Motor neuron (in vitro differentiated cells): ENCODE data around the gene AGPAT2. TPM values are rescaled to one million over a fixed set of nuclear protein-coding genes. Genes with fewer than 3 reads are reported as not detected.

Source experiments
- ATAC-seq, 8 experiments: fragments of 200-7000 bp; cut with Tn5 transposase; replicated peaks in 6 of 8; 2 replicates each; pipeline ENCODE4 v1.8.0; 2021; ENCODE audit warnings: mild to moderate bottlenecking in 8 of 8, moderate library complexity in 8 of 8
- H3K27ac ChIP-seq, 2 donors: fragments of 250-450 bp; sonication (Bioruptor Pico); 2 replicates each; pipeline ENCODE4 v1.9.0; 2021; ENCODE audit warnings: antibody characterized with exemption in 2 of 2, mild to moderate bottlenecking in 2 of 2, moderate library complexity in 1 of 2
- H3K4me1 ChIP-seq, 2 donors: fragments of 250-450 bp; sonication (Bioruptor Pico); replicated peaks in 1 of 2; 2 replicates each; pipeline ENCODE4 v1.6.1; 2021; ENCODE audit warnings: antibody characterized with exemption in 2 of 2, mild to moderate bottlenecking in 2 of 2, moderate library complexity in 1 of 2
- H3K4me3 ChIP-seq, 5 donors: fragments of 250-450 bp; sonication (Bioruptor Pico); 2 replicates each; pipeline ENCODE4 v1.9.0; 2021; ENCODE audit warnings: antibody characterized with exemption in 5 of 5, mild to moderate bottlenecking in 5 of 5, moderate library complexity in 4 of 5
- WGBS, 10 experiments: fragments of 450-650 bp; shearing (Covaris generic); methylation state at CpG; one replicate each; pipeline ENCODE4 v1.0.0; 2022; 5-methylcytosine and 5-hydroxymethylcytosine counted together
- in situ Hi-C, 9 experiments: fragments of 400-800 bp; cut with MboI; loops; one replicate each; pipeline ENCODE4 v1.15.0; 2021; ENCODE audit warnings: low sequenced_read_pairs in 9 of 9, low pct_unique_long_range_greater_than_20kb in 2 of 9; ENCODE audit not compliant: unreplicated experiment in 9 of 9
- total RNA-seq, 8 experiments: library from RNA; unstranded; fragments of 300-600 nt; gene quantifications; 2 replicates each; pipeline versions ENCODE4 v1.2.3 to v1.2.4, GENCODE V29; 2022

AGPAT2 gene
- total RNA-seq, 8 experiments from 2014 or later, result 1.5 to 19.7 (median 4.6) TPM

DNA sequence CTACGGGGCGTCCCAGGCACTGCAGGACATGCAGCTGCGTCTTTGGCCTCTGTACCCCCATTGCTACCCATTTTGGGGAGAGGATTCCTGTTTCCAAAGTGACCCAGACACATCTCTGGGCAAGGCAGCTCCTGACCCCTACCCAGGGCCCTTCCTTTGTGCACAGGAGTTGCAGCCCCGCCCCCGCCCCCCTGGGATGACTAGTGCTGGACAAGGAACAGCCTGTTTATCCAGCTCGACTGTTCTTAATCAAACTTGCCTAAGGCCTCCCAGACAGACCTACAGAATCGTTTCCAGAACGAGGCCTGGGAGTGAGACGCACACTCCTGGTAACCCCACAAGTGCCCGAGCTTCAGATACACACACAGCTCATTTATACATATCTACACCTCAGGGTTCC, 38.4 kb upstream of the AGPAT2 start:
- in situ Hi-C loops, result no loop called here
- Histone ChIP-seq H3K4me1 (peaks cover 26 to 28% of the 10 kb centered on the region in 2 donors), H3K27ac (no peak overlapping the region), H3K4me3 (no peak overlapping the region)
- 71 to 100% (median 87%) methylated on average over 3 to 7 of the region's 10 CpGs; no CpG with 5 or more reads in 7 of the 10 experiments for WGBS, 10 experiments
- ATAC-seq, result no peak

DNA sequence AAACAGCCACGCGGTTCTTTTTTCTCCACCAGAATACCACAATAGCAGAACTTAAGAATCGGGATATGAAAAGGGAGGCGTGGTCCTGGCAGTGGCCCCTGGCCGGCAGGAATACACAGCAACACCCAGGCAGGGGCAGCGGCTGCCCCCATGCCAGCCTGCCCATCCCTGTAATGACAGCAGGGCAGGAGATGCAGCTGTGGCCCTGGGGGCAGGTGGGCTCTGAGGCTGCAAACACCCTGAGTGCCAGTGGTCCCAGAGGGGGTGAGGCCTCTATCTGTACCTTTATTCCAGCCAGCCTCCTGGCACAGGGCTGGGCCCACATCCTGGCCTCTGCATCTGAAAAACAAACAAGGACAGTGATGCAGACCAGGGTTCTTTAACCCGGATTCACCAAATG, 37.5 kb upstream of the AGPAT2 start:
- no peak for ATAC-seq
- Histone ChIP-seq H3K4me3 (no peak overlapping the region), H3K27ac (no peak overlapping the region), H3K4me1 (peaks cover 30 to 33% of the 10 kb centered on the region in 2 donors)
- WGBS, 10 experiments, result 47 to 100% (median 80%) methylated on average over 1 to 4 of the region's 7 CpGs; no CpG with 5 or more reads in 3 of the 10 experiments
- in situ Hi-C loops, result no loop called here

DNA sequence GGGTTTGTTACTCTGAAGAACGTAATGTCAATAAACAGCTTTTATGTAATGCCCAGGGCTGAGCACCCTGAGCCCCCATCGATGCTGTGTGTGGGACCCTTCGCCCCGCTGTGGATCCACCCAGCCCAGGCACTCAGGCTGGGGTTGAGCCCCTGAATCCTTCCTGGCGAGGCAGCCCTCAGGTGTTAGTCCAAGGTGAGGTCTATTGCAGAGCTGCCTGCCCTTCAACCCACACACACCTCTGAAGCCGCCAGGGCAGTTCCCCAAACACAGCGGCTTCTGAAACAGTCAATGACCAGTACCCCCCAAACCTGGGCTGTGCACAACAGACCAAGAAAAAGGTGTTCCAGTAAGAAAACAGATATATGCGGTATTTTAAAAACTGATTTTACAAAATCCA, 36.7 kb upstream of the AGPAT2 start:
- in situ Hi-C loops, result no loop called here
- 92 to 100% (median 100%) methylated on average over 1 to 3 of the region's 8 CpGs; no CpG with 5 or more reads in 7 of the 10 experiments for WGBS, 10 experiments
- Histone ChIP-seq H3K4me1 (peaks cover 36 to 38% of the 10 kb centered on the region in 2 donors), H3K27ac (no peak overlapping the region), H3K4me3 (no peak overlapping the region)
- no peak for ATAC-seq

DNA sequence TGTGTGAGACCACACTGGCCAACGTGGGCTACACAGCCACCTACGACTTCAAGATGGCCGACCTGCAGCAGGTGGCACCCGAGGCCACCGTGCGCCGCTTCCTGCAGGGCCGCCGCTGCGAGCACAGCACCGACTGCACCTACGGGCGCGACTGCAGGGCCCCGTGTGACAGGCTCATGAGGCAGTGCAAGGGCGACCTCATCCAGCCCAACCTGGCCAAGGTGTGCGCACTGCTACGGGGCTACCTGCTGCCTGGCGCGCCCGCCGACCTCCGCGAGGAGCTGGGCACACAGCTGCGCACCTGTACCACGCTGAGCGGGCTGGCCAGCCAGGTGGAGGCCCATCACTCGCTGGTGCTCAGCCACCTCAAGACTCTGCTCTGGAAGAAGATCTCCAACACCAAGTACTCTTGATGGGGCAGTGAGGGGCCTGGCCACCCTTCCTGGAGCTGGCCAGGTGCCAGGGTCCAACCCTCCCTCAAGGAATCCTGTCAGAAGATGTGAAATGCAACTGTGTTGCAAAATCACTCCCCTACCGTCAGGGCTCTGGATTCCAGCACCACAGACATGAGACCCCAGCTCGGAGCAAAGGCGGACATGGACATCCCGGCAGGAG, 36.2 kb upstream of the AGPAT2 start:
- H3K4me3 ChIP-seq, result no peak overlapping the region
- in situ Hi-C loops, result no loop called here
- peaks cover 35 to 38% of the 10 kb centered on the region in 2 donors for H3K4me1 ChIP-seq
- 83 to 100% methylated on average over 2 to 8 of the region's 32 CpGs; no CpG with 5 or more reads in 8 of the 10 experiments for WGBS, 10 experiments
- ATAC-seq, result no peak
- no peak overlapping the region for H3K27ac ChIP-seq

DNA sequence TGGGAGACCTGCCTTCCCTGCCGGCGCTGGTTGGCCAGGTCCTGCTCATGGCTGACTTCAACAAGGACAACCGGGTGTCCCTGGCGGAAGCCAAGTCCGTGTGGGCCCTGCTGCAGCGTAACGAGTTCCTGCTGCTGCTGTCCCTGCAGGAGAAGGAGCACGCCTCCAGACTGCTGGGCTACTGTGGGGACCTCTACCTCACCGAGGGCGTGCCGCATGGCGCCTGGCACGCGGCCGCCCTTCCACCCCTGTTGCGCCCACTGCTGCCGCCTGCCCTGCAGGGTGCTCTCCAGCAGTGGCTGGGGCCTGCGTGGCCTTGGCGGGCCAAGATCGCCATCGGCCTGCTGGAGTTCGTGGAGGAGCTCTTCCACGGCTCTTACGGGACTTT, 35.7 kb upstream of the AGPAT2 start:
- no peak for ATAC-seq
- no peak overlapping the region for H3K27ac ChIP-seq
- H3K4me3 ChIP-seq, result no peak overlapping the region
- in situ Hi-C loops, result no loop called here
- WGBS, 10 experiments, result 77 to 82% methylated on average over 5 to 8 of the region's 24 CpGs; no CpG with 5 or more reads in 8 of the 10 experiments
- H3K4me1 ChIP-seq, result peaks cover 35 to 38% of the 10 kb centered on the region in 2 donors

DNA sequence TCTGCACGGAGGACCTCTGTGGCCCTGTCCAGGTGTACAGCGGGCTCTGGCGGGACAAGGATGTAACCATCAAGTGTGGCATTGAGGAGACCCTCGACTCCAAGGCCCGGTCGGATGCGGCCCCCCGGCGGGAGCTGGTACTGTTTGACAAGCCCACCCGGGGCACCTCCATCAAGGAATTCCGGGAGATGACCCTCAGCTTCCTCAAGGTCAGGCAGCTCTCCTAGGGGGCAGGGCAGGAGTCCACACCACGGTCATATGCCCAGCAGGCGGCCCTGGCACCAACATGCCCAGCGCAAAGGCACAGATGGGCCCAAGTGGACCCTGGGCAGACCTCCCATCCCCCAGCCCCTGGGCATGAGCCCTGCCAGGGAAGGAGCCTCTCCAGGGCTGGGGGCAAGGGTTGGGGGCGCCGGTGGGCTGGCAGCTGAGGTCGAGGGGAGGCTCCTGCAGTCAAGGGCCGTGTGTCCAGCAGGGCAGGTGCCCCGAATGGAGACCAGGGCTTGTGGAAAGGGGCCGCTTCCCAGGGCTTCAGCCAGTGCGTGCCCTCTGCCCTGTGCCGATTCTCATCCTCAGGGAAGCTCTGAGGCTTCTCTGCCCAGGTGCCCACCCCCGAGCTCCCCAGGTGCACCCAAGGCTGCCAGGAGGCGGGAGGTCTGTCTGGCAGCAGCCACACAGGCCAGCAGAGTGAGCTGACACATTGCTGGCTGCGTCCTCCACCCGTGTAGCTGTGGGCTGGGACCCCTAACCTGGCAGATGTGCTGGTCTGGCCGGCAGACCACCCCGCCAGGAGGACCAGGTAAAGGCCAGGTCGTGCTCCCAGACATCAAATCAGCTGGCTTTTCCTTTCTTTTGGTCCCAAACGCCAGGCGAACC, 35.1 kb upstream of the AGPAT2 start:
- Histone ChIP-seq H3K4me1 (peaks cover 35 to 38% of the 10 kb centered on the region in 2 donors), H3K4me3 (no peak overlapping the region), H3K27ac (no peak overlapping the region)
- WGBS, 10 experiments, result 67 to 100% (median 84%) methylated on average over 1 to 10 of the region's 31 CpGs; no CpG with 5 or more reads in 3 of the 10 experiments
- no peak for ATAC-seq
- in situ Hi-C loops, result no loop called here

DNA sequence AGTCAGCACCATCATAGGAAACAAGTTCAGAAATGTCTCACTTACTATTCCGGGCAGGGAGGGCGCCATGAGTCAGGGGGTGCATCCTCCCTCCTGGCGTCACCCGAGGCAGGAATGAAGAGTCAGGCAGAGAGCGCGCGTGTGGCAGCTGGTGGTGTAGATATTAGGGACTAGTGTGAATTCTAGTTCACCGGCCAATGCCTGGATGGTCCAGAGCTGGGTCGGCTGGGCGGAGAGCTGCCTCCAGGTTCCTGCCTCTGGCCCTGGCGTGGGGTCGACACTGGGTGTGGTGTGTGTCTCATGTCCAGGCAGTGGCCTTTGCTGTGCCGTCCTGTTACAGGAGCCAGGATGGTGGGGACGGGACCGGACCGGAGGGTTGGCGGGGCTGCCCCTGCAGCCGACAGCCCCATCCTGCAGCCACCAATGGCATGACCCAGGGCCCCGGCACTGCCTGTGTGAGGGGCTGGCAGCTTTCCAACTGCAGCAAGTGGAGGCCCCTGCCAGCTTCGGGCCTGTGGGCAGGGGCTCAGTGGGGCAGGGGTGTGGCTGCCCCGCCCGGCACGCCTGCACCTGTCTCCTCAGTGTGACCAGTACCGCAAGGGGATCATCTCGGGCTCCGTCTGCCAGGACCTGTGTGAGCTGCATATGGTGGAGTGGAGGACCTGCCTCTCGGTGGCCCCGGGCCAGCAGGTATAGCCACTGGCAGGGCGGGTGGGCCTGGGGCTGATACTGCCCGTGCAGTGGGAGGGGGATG, 34.3 kb upstream of the AGPAT2 start:
- peak in 3 of 8 experiments; percentile 10 to 55 (median 27) for ATAC-seq
- 0 to 87% (median 58%) methylated on average over 1 to 12 of the region's 30 CpGs; no CpG with 5 or more reads in 4 of the 10 experiments for WGBS, 10 experiments
- Histone ChIP-seq H3K4me1 (peaks cover 28 to 32% of the 10 kb centered on the region in 2 donors), H3K4me3 (no peak overlapping the region), H3K27ac (peak overlapping the region; percentile 28 to 73)
- in situ Hi-C loops, result no loop called here

DNA sequence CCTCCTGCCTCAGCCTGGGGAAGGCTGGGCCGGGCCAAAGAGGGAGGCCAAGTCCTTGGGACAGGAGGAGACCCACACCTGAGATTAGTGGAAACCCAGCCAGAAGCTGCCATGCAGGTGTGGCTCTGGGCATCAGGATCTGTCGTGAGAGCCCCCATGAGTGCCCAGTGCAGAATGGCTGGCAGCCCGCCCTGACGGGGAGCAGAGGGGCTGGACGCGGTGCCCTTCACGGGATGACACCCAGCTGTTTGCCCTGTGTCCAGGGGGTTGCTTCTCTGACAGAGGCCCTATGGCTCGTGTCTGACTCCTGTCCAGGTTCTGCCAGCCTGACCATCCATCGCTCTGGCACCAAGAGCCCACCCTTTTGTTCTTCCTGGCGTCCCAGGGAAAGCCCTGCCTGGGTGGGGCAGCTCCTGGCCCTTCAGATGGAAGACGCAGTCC, 33.7 kb upstream of the AGPAT2 start:
- H3K4me1 ChIP-seq, result peaks cover 22 to 26% of the 10 kb centered on the region in 2 donors
- H3K4me3 ChIP-seq, result peak overlapping the region in 2 of 5 donors; percentile 7 to 11
- WGBS, 10 experiments, result 69 to 70% methylated on average over 2 to 4 of the region's 11 CpGs; no CpG with 5 or more reads in 8 of the 10 experiments
- in situ Hi-C loops, result no loop called here
- H3K27ac ChIP-seq, result peak overlapping the region; percentile 28 to 73
- peak in 2 of 8 experiments; percentile 0 to 2 for ATAC-seq

DNA sequence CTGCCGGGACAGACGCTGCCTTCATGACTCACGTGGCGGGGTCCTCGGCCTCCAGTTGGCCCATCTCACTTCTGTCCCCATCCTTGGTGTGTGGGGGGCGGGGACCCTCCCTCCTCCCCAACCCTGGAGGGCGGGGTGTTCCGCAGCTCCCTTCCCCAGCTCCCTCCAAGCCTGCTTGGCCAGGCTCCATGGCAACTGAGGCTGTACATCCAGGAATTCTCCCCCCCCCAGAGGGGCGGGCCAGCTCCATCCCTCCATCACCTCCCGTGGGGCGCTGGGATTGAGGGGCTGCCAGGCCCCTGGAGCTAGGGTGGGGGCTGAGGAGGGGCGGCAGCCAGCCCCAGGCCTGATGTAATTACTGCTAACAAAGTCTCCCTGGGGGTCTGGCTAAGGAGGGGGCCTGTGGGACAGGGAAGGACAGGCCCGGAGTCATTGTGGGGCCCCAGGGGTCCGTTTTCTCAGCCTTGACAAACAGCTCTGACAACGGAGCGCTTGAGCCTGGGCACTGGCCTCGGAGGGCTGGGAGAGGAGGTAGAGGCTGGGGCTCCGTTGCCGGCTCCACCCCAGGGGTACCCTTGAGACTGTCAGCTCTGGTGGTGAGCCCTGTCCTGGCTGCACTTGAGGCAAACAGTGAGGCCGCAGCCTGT, 33.1 kb upstream of the AGPAT2 start:
- H3K4me3 ChIP-seq, result peak overlapping the region in 3 of 5 donors; percentile 2 to 11 (median 7)
- WGBS, 10 experiments, result no CpG with 5 or more reads among the region's 20 CpGs
- H3K27ac ChIP-seq, result peak overlapping the region; percentile 28 to 81
- in situ Hi-C loops, result no loop called here
- ATAC-seq, result peak; percentile 5 to 87 (median 82)
- H3K4me1 ChIP-seq, result peaks cover 20 to 24% of the 10 kb centered on the region in 2 donors

DNA sequence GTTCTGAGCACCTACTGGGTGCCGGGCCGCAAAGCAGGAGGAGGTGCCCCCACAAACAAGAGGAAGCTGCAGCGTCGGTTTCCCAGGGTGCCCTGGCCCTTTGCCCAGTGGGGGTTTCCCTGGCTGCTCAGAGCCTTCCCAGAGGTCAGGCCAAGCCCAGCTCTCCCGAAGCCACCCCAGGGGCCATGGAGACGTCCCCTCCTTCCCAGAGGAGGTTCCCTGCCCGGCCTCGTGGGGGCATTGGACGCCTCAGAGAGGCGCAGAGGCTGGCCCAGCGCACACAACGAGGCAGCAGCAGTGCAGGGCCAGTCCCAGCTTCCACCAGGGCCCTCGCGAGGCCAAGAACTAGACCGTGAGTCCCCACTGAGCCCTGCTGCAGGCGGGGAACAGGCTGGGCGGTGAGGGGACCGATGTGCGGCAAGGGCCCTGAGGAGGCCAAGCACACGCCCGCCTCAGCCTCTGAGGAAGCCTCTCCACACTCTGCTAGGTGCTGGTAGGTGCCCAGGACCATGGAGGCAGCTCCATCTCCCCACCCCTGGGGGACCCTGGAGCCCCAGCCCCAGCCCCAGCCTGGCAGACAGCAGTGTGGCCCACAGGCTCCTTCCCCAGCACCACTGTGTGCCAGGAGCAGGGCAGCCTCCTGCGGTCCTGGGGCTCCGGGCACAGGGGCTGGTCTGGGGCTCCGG, 32.1 kb upstream of the AGPAT2 start:
- in situ Hi-C loops, result no loop called here
- peak overlapping the region in 1 of 2 donors; percentile 81 for H3K27ac ChIP-seq
- H3K4me3 ChIP-seq, result no peak overlapping the region
- peaks cover 27 to 32% of the 10 kb centered on the region in 2 donors for H3K4me1 ChIP-seq
- 10 to 60% methylated on average over 2 of the region's 24 CpGs; no CpG with 5 or more reads in 8 of the 10 experiments for WGBS, 10 experiments
- ATAC-seq, result peak in 5 of 8 experiments; percentile 0 to 3 (median 1)

DNA sequence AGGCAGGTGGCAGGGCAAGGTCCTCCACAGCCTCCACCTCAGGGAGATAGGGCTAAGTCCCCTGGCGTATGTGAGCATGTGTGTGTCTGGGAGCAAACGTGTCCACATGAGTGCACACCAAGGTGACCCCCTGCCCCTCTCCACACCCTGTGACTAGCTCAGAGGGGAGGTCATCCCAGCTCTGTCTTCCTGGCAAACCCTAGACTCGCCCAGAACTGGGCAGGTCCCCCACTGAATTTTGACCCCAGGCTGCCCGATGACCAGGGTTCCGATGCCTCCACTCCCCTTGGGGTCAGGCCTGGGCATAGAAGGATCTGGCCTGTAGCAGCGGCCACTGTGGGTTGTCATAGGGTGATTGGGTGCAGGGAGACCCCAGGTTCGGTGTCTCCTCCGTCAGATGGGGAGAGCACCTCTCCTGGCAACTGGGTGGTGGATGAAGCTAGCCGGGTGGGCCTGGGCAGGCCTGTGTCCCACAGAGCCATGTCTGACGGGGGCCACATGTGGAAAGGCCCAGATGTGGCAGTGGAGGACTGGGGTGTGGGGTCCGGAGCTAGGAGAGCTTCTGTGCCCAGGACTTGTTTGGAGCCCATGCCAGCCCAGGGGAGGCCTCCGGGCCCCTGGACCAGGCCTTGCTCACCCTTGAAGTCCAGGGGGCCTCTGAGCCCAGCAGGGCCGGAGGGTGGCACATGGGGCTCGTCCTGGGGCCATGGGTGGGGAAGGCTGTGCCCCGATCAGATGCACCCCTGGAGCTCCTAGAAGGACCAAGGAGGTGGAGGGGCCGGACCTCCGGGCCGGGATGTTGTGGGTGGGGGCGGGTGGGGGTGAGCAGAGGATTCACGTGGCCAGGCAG, 31.3 kb upstream of the AGPAT2 start:
- peaks cover 35 to 40% of the 10 kb centered on the region in 2 donors for H3K4me1 ChIP-seq
- no peak for ATAC-seq
- 73 to 100% (median 92%) methylated on average over 4 to 5 of the region's 20 CpGs; no CpG with 5 or more reads in 7 of the 10 experiments for WGBS, 10 experiments

More for the DNA sequence above, 31.3 kb upstream of the AGPAT2 start:
- no peak overlapping the region for H3K27ac ChIP-seq
- in situ Hi-C loops, result no loop called here
- no peak overlapping the region for H3K4me3 ChIP-seq
